OCI-LY3 (cell line): ENCODE data around the gene LMO2.

ENCODE experiments used
- H2AFZ ChIP-seq: fragments of 200-600, 300-600 bp; shearing (Covaris generic); 2 replicates; pipeline ENCODE4 v1.6.0; 2014; ENCODE audit warnings: antibody characterized with exemption, low read depth, low read length
- H3K27ac ChIP-seq: fragments of 200-600, 300-600 bp; sonication (generic); 2 replicates; pipeline ENCODE4 v1.5.1; 2014; ENCODE audit warnings: mild to moderate bottlenecking, low read length, moderate library complexity, mixed read lengths
- H3K27me3 ChIP-seq: fragments of 200-600, 300-600 bp; sonication (generic); 2 replicates; pipeline ENCODE4 v1.6.1; 2014; ENCODE audit warnings: low read depth, low read length, mixed read lengths
- H3K36me3 ChIP-seq: fragments of 200-600, 300-600 bp; sonication (generic); replicated peaks from 2 replicates; pipeline ENCODE3; 2014; ENCODE audit warnings: low read depth, low read length, mixed read lengths
- H3K4me1 ChIP-seq: fragments of 300-600, 200-600 bp; sonication (generic); 2 replicates; pipeline ENCODE4 v1.6.1; 2014; ENCODE audit warnings: low read length, mixed read lengths
- H3K4me2 ChIP-seq: fragments of 200-600, 300-600 bp; sonication (generic); 2 replicates; pipeline ENCODE4 v1.6.1; 2014; ENCODE audit warnings: low read length, mixed read lengths
- H3K4me3 ChIP-seq: fragments of 300-600, 200-600 bp; sonication (generic); 2 replicates; pipeline ENCODE4 v1.5.1; 2014; ENCODE audit warnings: antibody characterized with exemption, mild to moderate bottlenecking, low read length, moderate library complexity
- H3K79me2 ChIP-seq: fragments of 300-600, 200-600 bp; shearing (Covaris generic); 2 replicates; pipeline ENCODE4 v1.6.1; 2014; ENCODE audit warnings: mild to moderate bottlenecking, low read length, mixed read lengths
- H3K9ac ChIP-seq: fragments of 300-600, 200-600 bp; shearing (Covaris generic); 2 replicates; pipeline ENCODE4 v1.6.0; 2014; ENCODE audit warnings: mild to moderate bottlenecking, low read length, moderate library complexity
- H3K9me3 ChIP-seq: fragments of 200-600, 300-600 bp; shearing (Covaris generic); 2 replicates; pipeline ENCODE4 v1.6.1; 2014; ENCODE audit warnings: low read length, mixed read lengths; ENCODE audit not compliant: insufficient read depth
- H4K20me1 ChIP-seq: fragments of 200-600, 300-600 bp; sonication (generic); 2 replicates; pipeline ENCODE4 v1.6.1; 2016; ENCODE audit warnings: low read length, mixed read lengths; ENCODE audit not compliant: insufficient read depth
- CTCF ChIP-seq: fragments of 200-600, 300-600 bp; sonication (generic); IDR thresholded peaks from 2 replicates; pipeline ENCODE4 v1.5.1; 2014; ENCODE audit warnings: antibody characterized with exemption, low read length, low read depth
- EZH2phosphoT487 ChIP-seq: fragments of 200-600 bp; shearing (Covaris generic); IDR thresholded peaks from 2 replicates; pipeline ENCODE4 v1.6.1; 2018; ENCODE audit warnings: antibody characterized with exemption, mixed run types, low read depth

Gene LMO2

GRCh38 chr11:33891714-33892327, at the start of gene LMO2:
Gene LMO2, minus strand, starts transcription at chr11:33892076. Its CDS starts 22,360 bp downstream, at chr11:33869716.
- Histone ChIP-seq H3K4me3 (no peak within 1 kb of the TSS), H3K9me3 (no peaks in the 10 kb centered on the region)

GRCh38 chr11:33940538-33940815, 48.6 kb upstream of the LMO2 start:
- H3K9me3 ChIP-seq = no peaks in the 10 kb centered on the region
- no peaks in the 10 kb centered on the region for H4K20me1 ChIP-seq
- H3K4me3 ChIP-seq = no peak overlapping the region
- H3K36me3 ChIP-seq = no peaks in the 10 kb centered on the region
- no peak overlapping the region for H3K27ac ChIP-seq
- H3K27me3 ChIP-seq = no peaks in the 10 kb centered on the region
- no peak overlapping the region for H3K9ac ChIP-seq
- H3K4me2 ChIP-seq = no peak overlapping the region
- peaks cover 20% of the 10 kb centered on the region for H3K4me1 ChIP-seq
- TF ChIP-seq EZH2phosphoT487 (no peak), CTCF (no peak)
- H3K79me2 ChIP-seq = no peaks in the 10 kb centered on the region
- H2AFZ ChIP-seq = no peak overlapping the region

More at GRCh38 chr11:33891714-33892327, at the start of gene LMO2:
- no peaks in the 10 kb centered on the region for H3K36me3 ChIP-seq
- no peak within 1 kb of the TSS for H3K4me2 ChIP-seq
- no peaks in the 10 kb centered on the region for H3K79me2 ChIP-seq
- no peak within 1 kb of the TSS for H2AFZ ChIP-seq
- no peak for TF ChIP-seq EZH2phosphoT487
- no peak for TF ChIP-seq CTCF
- peaks cover 12% of the 10 kb centered on the region for H3K4me1 ChIP-seq
- no peak within 1 kb of the TSS for H3K27ac ChIP-seq
- H3K27me3 ChIP-seq = peaks cover 27% of the 10 kb centered on the region
- no peak within 1 kb of the TSS for H3K9ac ChIP-seq
- H4K20me1 ChIP-seq = no peaks in the 10 kb centered on the region

- no peak overlapping the region for H3K9ac ChIP-seq
- H3K27ac ChIP-seq = no peak overlapping the region
- H4K20me1 ChIP-seq = no peaks in the 10 kb centered on the region
- no peaks in the 10 kb centered on the region for H3K36me3 ChIP-seq
- no peak overlapping the region for H3K4me3 ChIP-seq
- TF ChIP-seq CTCF (no peak), EZH2phosphoT487 (no peak)
- peaks cover 4% of the 10 kb centered on the region; the same call in 1 of the 2 replicates for H3K4me1 ChIP-seq
- H3K4me2 ChIP-seq = no peak overlapping the region
- peaks cover 5% of the 10 kb centered on the region; the same call in 1 of the 2 replicates for H3K9me3 ChIP-seq
- H3K27me3 ChIP-seq = no peaks in the 10 kb centered on the region
- no peak overlapping the region for H2AFZ ChIP-seq
- H3K79me2 ChIP-seq = no peaks in the 10 kb centered on the region
Observed at GRCh38 chr11:33936725-33937604, 45.1 kb upstream of the LMO2 start.
